Keratinocyte (primary cell): Measurements from ENCODE around the gene VSNL1. TPM values are rescaled to one million over a fixed set of nuclear protein-coding genes. Genes with fewer than 3 reads are reported as not detected.
A peak's percentile ranks its signal among the peaks of the same experiment; 100 is the strongest.

Experiments used
- DNase-seq: peaks from one replicate; pipeline ENCODE4 v3.0.0-alpha.2; 2011; ENCODE audit warnings: low read depth, missing footprints, low spot score
- FAIRE-seq: peaks from 2 replicates; lab custom pipeline; 2011; peaks lifted over from hg19 to GRCh38; lab: Jason Lieb, UNC
- H2AFZ ChIP-seq: 2 replicates; pipeline ENCODE4 v1.6.0; 2012; ENCODE audit warnings: low read length, control low read depth, inconsistent platforms; ENCODE audit not compliant: control insufficient read depth
- H3K27ac ChIP-seq: 2 replicates; pipeline ENCODE4 v1.5.1; 2011; ENCODE audit warnings: low read length; ENCODE audit not compliant: control insufficient read depth, insufficient read depth
- H3K27me3 ChIP-seq: 3 replicates; pipeline ENCODE4 v1.6.0; 2011; ENCODE audit warnings: low read length; ENCODE audit not compliant: control insufficient read depth, insufficient read depth; ENCODE audit errors: extremely low read depth
- H3K36me3 ChIP-seq, 2 experiments: 2 replicates in 1 of 2; 3 replicates in 1 of 2; pipeline ENCODE4 v1.5.1; 2011; ENCODE audit warnings: low read length in 2 of 2, mild to moderate bottlenecking in 1 of 2; ENCODE audit not compliant: control insufficient read depth in 2 of 2, insufficient read depth in 2 of 2; ENCODE audit errors: extremely low read depth in 1 of 2
- H3K4me1 ChIP-seq: 3 replicates; pipeline ENCODE4 v1.5.1; 2011; ENCODE audit warnings: low read length; ENCODE audit not compliant: control insufficient read depth, insufficient read depth; ENCODE audit errors: extremely low read depth
- H3K4me2 ChIP-seq: 3 replicates; pipeline ENCODE4 v1.6.0; 2011; ENCODE audit warnings: low read depth, low read length; ENCODE audit not compliant: control insufficient read depth, insufficient read depth; ENCODE audit errors: extremely low read depth
- H3K4me3 ChIP-seq, 3 experiments: fragments of 200-600 bp in 1 of 3; sonication (generic) in 1 of 3; 2 replicates in 2 of 3; 3 replicates in 1 of 3; pipeline ENCODE4 v1.5.1; 2011 to 2016; ENCODE audit warnings: low read length in 3 of 3, mild to moderate bottlenecking in 3 of 3, control low read depth in 2 of 3, inconsistent platforms in 1 of 3, low read depth in 1 of 3, mixed read lengths in 1 of 3, mixed run types in 1 of 3, moderate library complexity in 1 of 3; ENCODE audit not compliant: control insufficient read depth in 2 of 3, insufficient read depth in 2 of 3; ENCODE audit errors: extremely low read depth in 1 of 3
- H3K79me2 ChIP-seq: 2 replicates; pipeline ENCODE4 v1.6.0; 2012; ENCODE audit warnings: low read length; ENCODE audit not compliant: control insufficient read depth, insufficient read depth
- H3K9ac ChIP-seq: 3 replicates; pipeline ENCODE4 v1.6.0; 2011; ENCODE audit warnings: low read length; ENCODE audit not compliant: control insufficient read depth, insufficient read depth; ENCODE audit errors: extremely low read depth
- H3K9me1 ChIP-seq: 3 replicates; pipeline ENCODE4 v1.6.0; 2011; ENCODE audit warnings: low read length; ENCODE audit not compliant: control insufficient read depth, insufficient read depth; ENCODE audit errors: extremely low read depth
- H3K9me3 ChIP-seq: 2 replicates; pipeline ENCODE4 v1.5.1; 2012; ENCODE audit warnings: low read depth, low read length; ENCODE audit not compliant: control insufficient read depth
- H4K20me1 ChIP-seq: 3 replicates; pipeline ENCODE4 v1.6.0; 2011; ENCODE audit warnings: low read length; ENCODE audit not compliant: control insufficient read depth, insufficient read depth; ENCODE audit errors: extremely low read depth
- CTCF ChIP-seq, 3 experiments: IDR thresholded peaks in 1 of 3; conservative IDR thresholded peaks in 1 of 3; optimal IDR thresholded peaks in 1 of 3; 2 replicates in 2 of 3; 3 replicates in 1 of 3; pipeline versions ENCODE3 to v1.5.1; 2011; ENCODE audit warnings: low read length in 3 of 3, mild to moderate bottlenecking in 3 of 3, moderate library complexity in 2 of 3, control low read depth in 1 of 3, inconsistent platforms in 1 of 3; ENCODE audit not compliant: insufficient read depth in 2 of 3; ENCODE audit errors: extremely low read depth in 1 of 3
- EZH2 ChIP-seq: IDR thresholded peaks from one replicate; pipeline ENCODE4 v1.6.1; 2012; ENCODE audit warnings: inconsistent platforms, mild to moderate bottlenecking, low read length, moderate library complexity
- dilution Hi-C: fragments of 300-500 bp; cut with MboI; formaldehyde crosslinking; loops from one replicate; pipeline ENCODE4 v1.7.0; 2020; ENCODE audit warnings: low sequenced_read_pairs; ENCODE audit not compliant: extremely low pct_ligation_motif_present
- polyA plus RNA-seq, 5 experiments: library from polyadenylated mRNA; depleted of rRNA in 3 of 5; stranded (reverse) in 3 of 5; stranded (forward) in 1 of 5; unstranded in 1 of 5; fragments of >200 nt; gene quantifications; 1 replicate in 1 of 5; 2 replicates in 3 of 5; 3 replicates in 1 of 5; pipeline versions ENCODE4 v1.2.1 to v1.2.3, GENCODE V29; 2011 to 2012; ENCODE audit warnings: missing spikeins in 2 of 5, low read depth in 1 of 5, low replicate concordance in 1 of 5

The VSNL1 gene
- polyA plus RNA-seq, 1 donor (not counting 4 experiments of a cell fraction or from before 2014, with no cell fraction given): 32.1 TPM

- DNase-seq: no peak
- H3K27me3 ChIP-seq: no peaks in the 10 kb centered on the region
- peak within 1 kb of the TSS; percentile 57 for H3K4me2 ChIP-seq
- H3K9me1 ChIP-seq: no peaks in the 10 kb centered on the region
- H3K9ac ChIP-seq: peak within 1 kb of the TSS; percentile 63
- peak in 1 of 3 experiments; percentile 6 for TF ChIP-seq CTCF (optimal IDR thresholded peaks at IDR 0.05 in 1 of 3, IDR thresholded peaks at IDR 0.05 in 1 of 3, conservative IDR thresholded peaks at IDR 0.05 in 1 of 3; ENCODE audit: extremely low read depth in 1 of 3, insufficient read depth in 2 of 3, low read length in 3 of 3)
- TF ChIP-seq EZH2: no peak
- H3K4me3 ChIP-seq: peak within 1 kb of the TSS; percentile 46 to 70 (median 66)
- H3K27ac ChIP-seq: no peak within 1 kb of the TSS
- H3K36me3 ChIP-seq: no peaks in the 10 kb centered on the region
- H3K9me3 ChIP-seq: no peaks in the 10 kb centered on the region
- H2AFZ ChIP-seq: peak within 1 kb of the TSS; percentile 89
- H3K4me1 ChIP-seq: no peaks in the 10 kb centered on the region
- H4K20me1 ChIP-seq: no peaks in the 10 kb centered on the region
- FAIRE-seq: peak; percentile 23
- H3K79me2 ChIP-seq: no peaks in the 10 kb centered on the region
- dilution Hi-C loops: no loop called here
Measured at GRCh38 chr2:17518212-17519154, 22.0 kb upstream of the VSNL1 start, which contains the start of gene RAD51AP2. TSS of gene RAD51AP2 (minus strand) at chr2:17518440. CDS start at chr2:17518415, 25 bp downstream.

- Histone ChIP-seq H3K4me2 (no peak overlapping the region), H2AFZ (no peak overlapping the region), H3K9me1 (no peaks in the 10 kb centered on the region), H4K20me1 (no peaks in the 10 kb centered on the region), H3K9me3 (no peaks in the 10 kb centered on the region), H3K36me3 (no peaks in the 10 kb centered on the region), H3K27me3 (no peaks in the 10 kb centered on the region), H3K4me1 (no peaks in the 10 kb centered on the region), H3K27ac (no peak overlapping the region), H3K79me2 (no peaks in the 10 kb centered on the region), H3K4me3 (no peak overlapping the region), H3K9ac (no peak overlapping the region)
- dilution Hi-C loops: no loop called here
- no peak for DNase-seq
- FAIRE-seq: no peak
- TF ChIP-seq CTCF (optimal IDR thresholded peaks at IDR 0.05 in 1 of 3, IDR thresholded peaks at IDR 0.05 in 1 of 3, conservative IDR thresholded peaks at IDR 0.05 in 1 of 3; ENCODE audit: extremely low read depth in 1 of 3, insufficient read depth in 2 of 3, low read length in 3 of 3) (no peak), EZH2 (no peak)
Measured at GRCh38 chr2:17519486-17519885, 21.0 kb upstream of the VSNL1 start.
